ENCODE measurements around the gene BTNL3.

The BTNL3 gene

GRCh38 chr5:180969406-180969805 lies 19.2 kb upstream of the BTNL3 start:
- no peak overlapping the region for H2BK5ac ChIP-seq (ENCODE audit: low read depth, low read length, poor library complexity, severe bottlenecking)
- no peak overlapping the region for H3K14ac ChIP-seq (ENCODE audit: low read length in 2 of 2)
- no peaks in the 10 kb centered on the region for H3K4me1 ChIP-seq (ENCODE audit: control insufficient read depth, insufficient read depth, low read depth, low read length)
- H3K9me3 ChIP-seq (ENCODE audit: control insufficient read depth, low read length), result peaks cover 3% of the 10 kb centered on the region
- H3K23ac ChIP-seq (ENCODE audit: low read length in 2 of 2), result no peak overlapping the region
- no peak overlapping the region for H2BK120ac ChIP-seq (ENCODE audit: low read depth, low read length)
- no peak overlapping the region for H3K18ac ChIP-seq (ENCODE audit: low read depth in 1 of 2, low read length in 2 of 2)
- no peak overlapping the region for H3K4me2 ChIP-seq (ENCODE audit: low read length, poor library complexity, severe bottlenecking)
- H3K4me3 ChIP-seq (ENCODE audit: insufficient read depth in 1 of 2, low read depth in 1 of 2, low read length in 2 of 2), result no peak overlapping the region
- H3K36me3 ChIP-seq (ENCODE audit: control insufficient read depth in 1 of 2, insufficient read depth in 2 of 2, low read depth in 1 of 2, low read length in 2 of 2), result no peaks in the 10 kb centered on the region
- H3K4ac ChIP-seq (ENCODE audit: low read depth in 1 of 2, low read length in 2 of 2), result no peak overlapping the region
- 89% methylated on average over 23 of the region's 23 CpGs for WGBS
- no peak overlapping the region for H3K9ac ChIP-seq (ENCODE audit: low read length)
- no peaks in the 10 kb centered on the region for H3K27me3 ChIP-seq (ENCODE audit: control insufficient read depth in 1 of 2, insufficient read depth in 1 of 2, low read length in 2 of 2)
- H2AFZ ChIP-seq (ENCODE audit: low read depth, low read length), result no peak overlapping the region
- H4K8ac ChIP-seq (ENCODE audit: low read length), result no peak overlapping the region
- no peak for DNase-seq
- no peak overlapping the region for H4K91ac ChIP-seq (ENCODE audit: low read length)
- no peak overlapping the region for H2AK5ac ChIP-seq (ENCODE audit: low read length, severe bottlenecking)
- no peaks in the 10 kb centered on the region for H3K79me1 ChIP-seq (replicated peaks; ENCODE audit: low read length, poor library complexity, severe bottlenecking)
- no peak overlapping the region for H3K27ac ChIP-seq (ENCODE audit: low read length, poor library complexity, severe bottlenecking)
- no peak overlapping the region for H2BK12ac ChIP-seq (ENCODE audit: low read length in 2 of 2)
- no peak overlapping the region for H2BK15ac ChIP-seq (ENCODE audit: low read depth, poor library complexity, severe bottlenecking)

GRCh38 chr5:180970336-180970735 lies 18.3 kb upstream of the BTNL3 start:
- H2AK5ac ChIP-seq (ENCODE audit: low read length, severe bottlenecking), result no peak overlapping the region
- H3K4me3 ChIP-seq (ENCODE audit: insufficient read depth in 1 of 2, low read depth in 1 of 2, low read length in 2 of 2), result no peak overlapping the region
- WGBS, result 93% methylated on average over 31 of the region's 31 CpGs
- H3K4ac ChIP-seq (ENCODE audit: low read depth in 1 of 2, low read length in 2 of 2), result no peak overlapping the region
- H3K79me1 ChIP-seq (replicated peaks; ENCODE audit: low read length, poor library complexity, severe bottlenecking), result no peaks in the 10 kb centered on the region
- no peak for DNase-seq
- no peaks in the 10 kb centered on the region for H3K36me3 ChIP-seq (ENCODE audit: control insufficient read depth in 1 of 2, insufficient read depth in 2 of 2, low read depth in 1 of 2, low read length in 2 of 2)
- peaks cover 3% of the 10 kb centered on the region for H3K9me3 ChIP-seq (ENCODE audit: control insufficient read depth, low read length)
- no peak overlapping the region for H3K4me2 ChIP-seq (ENCODE audit: low read length, poor library complexity, severe bottlenecking)
- no peak overlapping the region for H4K91ac ChIP-seq (ENCODE audit: low read length)
- no peak overlapping the region for H3K23ac ChIP-seq (ENCODE audit: low read length in 2 of 2)
- no peak overlapping the region for H3K9ac ChIP-seq (ENCODE audit: low read length)
- no peaks in the 10 kb centered on the region for H3K4me1 ChIP-seq (ENCODE audit: control insufficient read depth, insufficient read depth, low read depth, low read length)
- no peak overlapping the region for H4K8ac ChIP-seq (ENCODE audit: low read length)
- H2BK15ac ChIP-seq (ENCODE audit: low read depth, poor library complexity, severe bottlenecking), result no peak overlapping the region
- H3K18ac ChIP-seq (ENCODE audit: low read depth in 1 of 2, low read length in 2 of 2), result no peak overlapping the region
- H2BK120ac ChIP-seq (ENCODE audit: low read depth, low read length), result no peak overlapping the region
- no peak overlapping the region for H2AFZ ChIP-seq (ENCODE audit: low read depth, low read length)
- H2BK5ac ChIP-seq (ENCODE audit: low read depth, low read length, poor library complexity, severe bottlenecking), result no peak overlapping the region
- no peak overlapping the region for H3K14ac ChIP-seq (ENCODE audit: low read length in 2 of 2)
- H2BK12ac ChIP-seq (ENCODE audit: low read length in 2 of 2), result no peak overlapping the region
- no peak overlapping the region for H3K27ac ChIP-seq (ENCODE audit: low read length, poor library complexity, severe bottlenecking)
- H3K27me3 ChIP-seq (ENCODE audit: control insufficient read depth in 1 of 2, insufficient read depth in 1 of 2, low read length in 2 of 2), result no peaks in the 10 kb centered on the region

- WGBS, result 67% methylated on average over 1 of the region's 4 CpGs
- DNase-seq, result no peak
- H2BK12ac ChIP-seq (ENCODE audit: low read length in 2 of 2), result no peak overlapping the region
- no peak overlapping the region for H3K27ac ChIP-seq (ENCODE audit: low read length, poor library complexity, severe bottlenecking)
- no peak overlapping the region for H3K23ac ChIP-seq (ENCODE audit: low read length in 2 of 2)
- H2BK15ac ChIP-seq (ENCODE audit: low read depth, poor library complexity, severe bottlenecking), result no peak overlapping the region
- H3K4me2 ChIP-seq (ENCODE audit: low read length, poor library complexity, severe bottlenecking), result no peak overlapping the region
- no peak overlapping the region for H3K18ac ChIP-seq (ENCODE audit: low read depth in 1 of 2, low read length in 2 of 2)
- H3K14ac ChIP-seq (ENCODE audit: low read length in 2 of 2), result no peak overlapping the region
- peaks cover 3% of the 10 kb centered on the region for H3K9me3 ChIP-seq (ENCODE audit: control insufficient read depth, low read length)
- H3K36me3 ChIP-seq (ENCODE audit: control insufficient read depth in 1 of 2, insufficient read depth in 2 of 2, low read depth in 1 of 2, low read length in 2 of 2), result no peaks in the 10 kb centered on the region
- H2BK120ac ChIP-seq (ENCODE audit: low read depth, low read length), result no peak overlapping the region
- H3K4me3 ChIP-seq (ENCODE audit: insufficient read depth in 1 of 2, low read depth in 1 of 2, low read length in 2 of 2), result no peak overlapping the region
- H3K27me3 ChIP-seq (ENCODE audit: control insufficient read depth in 1 of 2, insufficient read depth in 1 of 2, low read length in 2 of 2), result no peaks in the 10 kb centered on the region
- no peak overlapping the region for H2AK5ac ChIP-seq (ENCODE audit: low read length, severe bottlenecking)
- no peaks in the 10 kb centered on the region for H3K79me1 ChIP-seq (replicated peaks; ENCODE audit: low read length, poor library complexity, severe bottlenecking)
- H2BK5ac ChIP-seq (ENCODE audit: low read depth, low read length, poor library complexity, severe bottlenecking), result no peak overlapping the region
- H4K8ac ChIP-seq (ENCODE audit: low read length), result no peak overlapping the region
- H2AFZ ChIP-seq (ENCODE audit: low read depth, low read length), result no peak overlapping the region
- no peaks in the 10 kb centered on the region for H3K4me1 ChIP-seq (ENCODE audit: control insufficient read depth, insufficient read depth, low read depth, low read length)
- no peak overlapping the region for H3K4ac ChIP-seq (ENCODE audit: low read depth in 1 of 2, low read length in 2 of 2)
- H3K9ac ChIP-seq (ENCODE audit: low read length), result no peak overlapping the region
- H4K91ac ChIP-seq (ENCODE audit: low read length), result no peak overlapping the region
These were observed 17.8 kb upstream of the BTNL3 start for GRCh38 chr5:180970875-180971274.

- H3K9me3 ChIP-seq (ENCODE audit: control insufficient read depth, low read length), result no peaks in the 10 kb centered on the region
- no peak overlapping the region for H3K14ac ChIP-seq (ENCODE audit: low read length in 2 of 2)
- no peak overlapping the region for H2BK15ac ChIP-seq (ENCODE audit: low read depth, poor library complexity, severe bottlenecking)
- H2AFZ ChIP-seq (ENCODE audit: low read depth, low read length), result no peak overlapping the region
- no peaks in the 10 kb centered on the region for H3K79me1 ChIP-seq (replicated peaks; ENCODE audit: low read length, poor library complexity, severe bottlenecking)
- H3K23ac ChIP-seq (ENCODE audit: low read length in 2 of 2), result no peak overlapping the region
- no peak overlapping the region for H2BK12ac ChIP-seq (ENCODE audit: low read length in 2 of 2)
- H3K36me3 ChIP-seq (ENCODE audit: control insufficient read depth in 1 of 2, insufficient read depth in 2 of 2, low read depth in 1 of 2, low read length in 2 of 2), result no peaks in the 10 kb centered on the region
- H3K18ac ChIP-seq (ENCODE audit: low read depth in 1 of 2, low read length in 2 of 2), result no peak overlapping the region
- no peak overlapping the region for H2AK5ac ChIP-seq (ENCODE audit: low read length, severe bottlenecking)
- WGBS, result 67% methylated on average over 1 of the region's 2 CpGs
- no peak overlapping the region for H2BK5ac ChIP-seq (ENCODE audit: low read depth, low read length, poor library complexity, severe bottlenecking)
- H3K9ac ChIP-seq (ENCODE audit: low read length), result no peak overlapping the region
- H3K4me3 ChIP-seq (ENCODE audit: insufficient read depth in 1 of 2, low read depth in 1 of 2, low read length in 2 of 2), result no peak overlapping the region
- H3K4ac ChIP-seq (ENCODE audit: low read depth in 1 of 2, low read length in 2 of 2), result no peak overlapping the region
- H3K27ac ChIP-seq (ENCODE audit: low read length, poor library complexity, severe bottlenecking), result no peak overlapping the region
- no peak overlapping the region for H3K4me2 ChIP-seq (ENCODE audit: low read length, poor library complexity, severe bottlenecking)
- no peak overlapping the region for H4K91ac ChIP-seq (ENCODE audit: low read length)
- H3K4me1 ChIP-seq (ENCODE audit: control insufficient read depth, insufficient read depth, low read depth, low read length), result no peaks in the 10 kb centered on the region
- DNase-seq, result no peak
- no peak overlapping the region for H2BK120ac ChIP-seq (ENCODE audit: low read depth, low read length)
- no peak overlapping the region for H4K8ac ChIP-seq (ENCODE audit: low read length)
- no peaks in the 10 kb centered on the region for H3K27me3 ChIP-seq (ENCODE audit: control insufficient read depth in 1 of 2, insufficient read depth in 1 of 2, low read length in 2 of 2)
These were observed 13.9 kb upstream of the BTNL3 start for GRCh38 chr5:180974612-180975315.
